GM12801 (cell line): ENCODE results near the gene C7orf57.

Source experiments
- CTCF ChIP-seq: IDR thresholded peaks from one replicate; pipeline ENCODE4 v1.5.1; 2011; ENCODE audit warnings: control low read depth; ENCODE audit not compliant: insufficient read length; ENCODE audit errors: extremely low read depth

The C7orf57 gene

GRCh38 chr7:48049850-48050249, 14.5 kb downstream of the C7orf57 start:
- no peak for TF ChIP-seq CTCF

- TF ChIP-seq CTCF = no peak
These were observed 17.4 kb downstream of the C7orf57 start for GRCh38 chr7:48052748-48053147.

- no peak for TF ChIP-seq CTCF
These were observed 18.4 kb downstream of the C7orf57 start for GRCh38 chr7:48053736-48054135.

- TF ChIP-seq CTCF = no peak
These were observed 23.6 kb downstream of the C7orf57 start for GRCh38 chr7:48058990-48059389.

GRCh38 chr7:48059706-48060105, 24.4 kb downstream of the C7orf57 start:
- TF ChIP-seq CTCF = no peak

- no peak for TF ChIP-seq CTCF
These were observed 28.6 kb downstream of the C7orf57 start for GRCh38 chr7:48063985-48064384.

- no peak for TF ChIP-seq CTCF
These were observed 32.1 kb downstream of the C7orf57 start for GRCh38 chr7:48067475-48067874.

GRCh38 chr7:48074204-48074654, 38.9 kb downstream of the C7orf57 start:
- TF ChIP-seq CTCF = no peak
